ENCODE measurements around the gene DDX39A. TPM values are rescaled to one million over a fixed set of nuclear protein-coding genes. Genes with fewer than 3 reads are reported as not detected.

The DDX39A gene
- total RNA-seq, 4 donors from 2014 or later: 66.4 to 286 (median 163) TPM

- Histone ChIP-seq H3K4me1 (peaks cover 14 to 34% (median 28%) of the 10 kb centered on the region in 4 donors), H3K27me3 (peaks cover 18% of the 10 kb centered on the region), H3K4me3 (peak overlapping the region; percentile 59 to 85 (median 74)), H3K9me3 (no peaks in the 10 kb centered on the region), H3K27ac (peak overlapping the region; percentile 73 to 94 (median 87)), H3K36me3 (no peaks in the 10 kb centered on the region)
- in situ Hi-C loops (cut with MboI; ENCODE audit: low pct_ligation_motif_present in 1 of 4, low pct_unique_long_range_greater_than_20kb in 1 of 4, low sequenced_read_pairs in 3 of 4) (no loop called here), intact Hi-C loops (cut with DNase I; ENCODE audit: low total_unique reads) (no loop called here)
- peak; percentile 75 for DNase-seq
- 4% methylated on average over 17 of the region's 52 CpGs; no CpG with 5 or more reads in 1 of the 2 donors for WGBS, 2 donors (ENCODE audit: low coverage in 1 of 2)
- TF ChIP-seq CTCF (IDR thresholded peaks at IDR 0.05) (peak in 2 of 5 experiments; percentile 7 to 34), POLR2A (IDR thresholded peaks at IDR 0.05) (no peak)
Observed at GRCh38 chr19:14433554-14434501, 14.7 kb upstream of the DDX39A start.

- peak within 1 kb of the TSS; percentile 59 to 85 (median 74) for H3K4me3 ChIP-seq
- no peaks in the 10 kb centered on the region for H3K36me3 ChIP-seq
- no peaks in the 10 kb centered on the region for H3K9me3 ChIP-seq
- H3K27ac ChIP-seq: peak within 1 kb of the TSS; percentile 73 to 94 (median 87)
- WGBS, 2 donors (ENCODE audit: low coverage in 1 of 2): 0 to 10% methylated on average over 7 to 21 of the region's 85 CpGs
- TF ChIP-seq CTCF (IDR thresholded peaks at IDR 0.05) (no peak), POLR2AphosphoS5 (IDR thresholded peaks at IDR 0.05) (no peak), EP300 (IDR thresholded peaks at IDR 0.05; ENCODE audit: low read depth) (no peak), POLR2A (IDR thresholded peaks at IDR 0.05) (no peak)
- in situ Hi-C loops (cut with MboI; ENCODE audit: low pct_ligation_motif_present in 1 of 4, low pct_unique_long_range_greater_than_20kb in 1 of 4, low sequenced_read_pairs in 3 of 4) (no loop called here), intact Hi-C loops (cut with DNase I; ENCODE audit: low total_unique reads) (no loop called here)
- DNase-seq: peak; percentile 59
- H3K4me1 ChIP-seq: peaks cover 14 to 34% (median 28%) of the 10 kb centered on the region in 4 donors
- peaks cover 18% of the 10 kb centered on the region for H3K27me3 ChIP-seq
Observed at GRCh38 chr19:14432791-14433553, 13.8 kb upstream of the DDX39A start, which contains the start of gene PKN1. TSS of gene PKN1 (plus strand) at chr19:14433306. CDS start at chr19:14433522, 216 bp downstream.

- Histone ChIP-seq H3K9me3 (no peaks in the 10 kb centered on the region), H3K27ac (no peak overlapping the region), H3K4me3 (no peak overlapping the region), H3K4me1 (peaks cover 14 to 34% (median 28%) of the 10 kb centered on the region in 4 donors), H3K36me3 (no peaks in the 10 kb centered on the region), H3K27me3 (peaks cover 18% of the 10 kb centered on the region)
- intact Hi-C loops (cut with DNase I; ENCODE audit: low total_unique reads): no loop called here
- no peak for DNase-seq
- in situ Hi-C loops (cut with MboI; ENCODE audit: low pct_ligation_motif_present in 1 of 4, low pct_unique_long_range_greater_than_20kb in 1 of 4, low sequenced_read_pairs in 3 of 4): no loop called here
- 48 to 68% methylated on average over 2 to 3 of the region's 3 CpGs for WGBS, 2 donors (ENCODE audit: low coverage in 1 of 2)
- TF ChIP-seq CTCF (IDR thresholded peaks at IDR 0.05): no peak
- no peak for TF ChIP-seq POLR2A (IDR thresholded peaks at IDR 0.05)
- no peak for TF ChIP-seq POLR2AphosphoS5 (IDR thresholded peaks at IDR 0.05)
- no peak for TF ChIP-seq EP300 (IDR thresholded peaks at IDR 0.05; ENCODE audit: low read depth)
Observed at GRCh38 chr19:14430712-14431111, 11.6 kb upstream of the DDX39A start.

- Histone ChIP-seq H3K27me3 (peaks cover 18% of the 10 kb centered on the region), H3K4me3 (no peak overlapping the region), H3K36me3 (no peaks in the 10 kb centered on the region), H3K4me1 (peaks cover 0 to 20% (median 15%) of the 10 kb centered on the region in 4 donors), H3K9me3 (no peaks in the 10 kb centered on the region), H3K27ac (no peak overlapping the region)
- TF ChIP-seq CTCF (IDR thresholded peaks at IDR 0.05): no peak
- TF ChIP-seq POLR2AphosphoS5 (IDR thresholded peaks at IDR 0.05): no peak
- TF ChIP-seq POLR2A (IDR thresholded peaks at IDR 0.05): no peak
- no peak for TF ChIP-seq EP300 (IDR thresholded peaks at IDR 0.05; ENCODE audit: low read depth)
- intact Hi-C loops (cut with DNase I; ENCODE audit: low total_unique reads): no loop called here
- WGBS, 2 donors (ENCODE audit: low coverage in 1 of 2): 71 to 83% methylated on average over 2 to 4 of the region's 4 CpGs
- no peak for DNase-seq
- in situ Hi-C loops (cut with MboI; ENCODE audit: low pct_ligation_motif_present in 1 of 4, low pct_unique_long_range_greater_than_20kb in 1 of 4, low sequenced_read_pairs in 3 of 4): no loop called here
Observed at GRCh38 chr19:14428882-14429416, 9.8 kb upstream of the DDX39A start.
